HepG2 (cell line): Measurements from ENCODE around the gene ZNF683. TPM values are rescaled to one million over a fixed set of nuclear protein-coding genes. Genes with fewer than 3 reads are reported as not detected.

Source experiments
- ATAC-seq: fragments of 200-7000 bp; cut with Tn5 transposase; 3 replicates; pipeline ENCODE4 v1.9.1; 2020; ENCODE audit warnings: mild to moderate bottlenecking, moderate library complexity
- BruUV-seq: library from RNA; stranded (reverse); fragments of 400-500 nt; replicated peaks from 2 replicates; lab custom pipeline; 2021; lab: Mats Ljungman, UMichigan
- CTCF ChIA-PET: fragments of 300-600 bp; formaldehyde crosslinking; extraction: SDS; loops from one replicate; lab custom pipeline; 2021; ENCODE audit warnings: low total read pairs, inconsistent platforms, low intra/inter-chr PET ratio; lab: Yijun Ruan, JAX
- POLR2A ChIA-PET: fragments of 350-600 bp; sonication (Branson Sonifier 250); formaldehyde crosslinking; loops from one replicate; lab custom pipeline; 2020; ENCODE audit warnings: antibody characterized with exemption, inconsistent platforms; lab: Yijun Ruan, JAX
- DNase-seq: peaks from one replicate; pipeline ENCODE4 v3.0.0-alpha.2; 2015; ENCODE audit warnings: low spot score
- FAIRE-seq: peaks from 3 replicates; lab custom pipeline; 2011; peaks lifted over from hg19 to GRCh38; lab: Jason Lieb, UNC
- H2AFZ ChIP-seq: one replicate; pipeline ENCODE4 v1.6.1; 2011; ENCODE audit warnings: low read length, inconsistent platforms
- H3K27ac ChIP-seq: fragments of 300-600 bp; 3 replicates; pipeline ENCODE4 v1.8.0; 2011; ENCODE audit warnings: mixed run types, mild to moderate bottlenecking, mixed read lengths, low read length, inconsistent platforms; ENCODE audit not compliant: insufficient read depth; ENCODE audit errors: extremely low read length
- H3K27me3 ChIP-seq, 2 experiments: fragments of 200-600 bp in 1 of 2; 2 replicates in 1 of 2; 3 replicates in 1 of 2; pipeline versions ENCODE4 v1.6.0 to v1.8.0; 2011; ENCODE audit warnings: low read length in 2 of 2, mild to moderate bottlenecking in 2 of 2, moderate library complexity in 2 of 2, inconsistent platforms in 1 of 2; ENCODE audit not compliant: insufficient read depth in 2 of 2, control insufficient read depth in 1 of 2
- H3K36me3 ChIP-seq, 2 experiments: fragments of 200-600 bp in 1 of 2; replicated peaks in 1 of 2; 2 replicates in 1 of 2; 3 replicates in 1 of 2; pipeline versions ENCODE4 v1.5.1 to v1.8.0; 2011; ENCODE audit warnings: low read length in 2 of 2, inconsistent platforms in 1 of 2; ENCODE audit not compliant: insufficient read depth in 2 of 2, control insufficient read depth in 1 of 2
- H3K4me1 ChIP-seq: 2 replicates; pipeline ENCODE4 v1.5.1; 2012; ENCODE audit warnings: low read length, inconsistent platforms; ENCODE audit not compliant: insufficient read depth
- H3K4me2 ChIP-seq: 2 replicates; pipeline ENCODE4 v1.6.0; 2011; ENCODE audit warnings: low read depth, low read length, inconsistent platforms
- H3K4me3 ChIP-seq, 3 experiments: fragments of 200-600 bp in 1 of 3; sonication (generic), shearing (Covaris generic) in 1 of 3; replicated peaks in 1 of 3; 2 replicates each; pipeline ENCODE4 v1.5.1; 2011 to 2016; ENCODE audit warnings: low read length in 3 of 3, inconsistent platforms in 2 of 3, low read depth in 2 of 3, mild to moderate bottlenecking in 2 of 3, control low read depth in 1 of 3, mixed read lengths in 1 of 3; ENCODE audit not compliant: insufficient read depth in 1 of 3
- H3K79me2 ChIP-seq: one replicate; pipeline ENCODE4 v1.6.1; 2011; ENCODE audit warnings: low read length, inconsistent platforms; ENCODE audit not compliant: insufficient read depth
- H3K9ac ChIP-seq: 2 replicates; pipeline ENCODE4 v1.6.0; 2011; ENCODE audit warnings: mild to moderate bottlenecking, low read depth, low read length, inconsistent platforms; ENCODE audit not compliant: insufficient read depth
- H3K9me3 ChIP-seq: 2 replicates; pipeline ENCODE4 v1.5.1; 2012; ENCODE audit warnings: mild to moderate bottlenecking, low read length
- H4K20me1 ChIP-seq: 2 replicates; pipeline ENCODE4 v1.6.0; 2011; ENCODE audit warnings: inconsistent platforms, mild to moderate bottlenecking, low read length, moderate library complexity; ENCODE audit not compliant: insufficient read depth
- FOSL1 ChIP-seq: sonication (generic); formaldehyde crosslinking; IDR thresholded peaks from 2 replicates; pipeline ENCODE4 v1.9.0; 2021; ENCODE audit warnings: missing genetic modification reagents, borderline replicate concordance
- NONO ChIP-seq, 2 experiments: fragments of 450-650 bp in 1 of 2; sonication (generic) in 1 of 2; formaldehyde crosslinking in 1 of 2; IDR thresholded peaks in 1 of 2; conservative IDR thresholded peaks in 1 of 2; 2 replicates each; pipeline versions ENCODE4 v1.6.1 to v1.8.0; 2017 to 2022; ENCODE audit warnings: mild to moderate bottlenecking in 1 of 2, missing genetic modification reagents in 1 of 2, moderate library complexity in 1 of 2
- RXRB ChIP-seq: IDR thresholded peaks from 2 replicates; pipeline ENCODE4 v1.6.1; 2016; ENCODE audit warnings: borderline replicate concordance, missing genetic modification reagents, missing compliant biosample characterization
- SRY ChIP-seq: sonication (generic); formaldehyde crosslinking; IDR thresholded peaks from 2 replicates; pipeline ENCODE4 v1.8.0; 2022; ENCODE audit warnings: mild to moderate bottlenecking, missing genetic modification reagents
- ZBTB38 ChIP-seq: sonication (generic); formaldehyde crosslinking; IDR thresholded peaks from 2 replicates; pipeline ENCODE4 v1.5.1; 2020; ENCODE audit warnings: mild to moderate bottlenecking, missing genetic modification reagents
- ZNF407 ChIP-seq: sonication (generic); formaldehyde crosslinking; IDR thresholded peaks from one replicate; pipeline ENCODE4 v1.5.1; 2020; ENCODE audit warnings: mild to moderate bottlenecking, missing genetic modification reagents; ENCODE audit errors: not compliant biosample characterization
- WGBS: methylation state at CpG from one replicate; pipeline ENCODE4 v1.1.6; 2017; ENCODE audit warnings: low lambda C conversion rate; 5-methylcytosine and 5-hydroxymethylcytosine counted together
- in situ Hi-C: cut with HindIII; loops from 2 replicates; pipeline ENCODE4 v1.10.0; 2017; ENCODE audit warnings: low pct_unique_long_range_greater_than_20kb; ENCODE audit not compliant: extremely low pct_ligation_motif_present
- intact Hi-C: fragments of 100-400 bp; cut with micrococcal nuclease; formaldehyde crosslinking; loops from one replicate; pipeline ENCODE4 v1.10.0; 2022; ENCODE audit not compliant: unreplicated experiment
- polyA plus RNA-seq, 8 experiments: library from polyadenylated mRNA; depleted of rRNA in 3 of 8; stranded (reverse) in 7 of 8; unstranded in 1 of 8; fragments of >200 nt; fragmentation: Illumina TruSeq in 4 of 8; extraction: Trizol in 4 of 8; gene quantifications; 2 replicates each; pipeline versions ENCODE4 v1.2.1 to v1.2.3, GENCODE V29; 2011 to 2016; ENCODE audit warnings: low read depth in 4 of 8, missing spikeins in 1 of 8, mixed read lengths in 1 of 8; ENCODE audit not compliant: insufficient read depth in 1 of 8
- total RNA-seq, 5 experiments: library from RNA; depleted of rRNA; stranded (reverse); fragments of >200 nt; fragmentation: Illumina TruSeq; extraction: Trizol; gene quantifications; 2 replicates each; pipeline ENCODE4 v1.2.3, GENCODE V29; 2016; ENCODE audit warnings: low read depth in 1 of 5

ZNF683 gene
- total and polyA plus RNA-seq, 2 of the 13 experiments (the other 11 are each of a cell fraction or from before 2014, with no cell fraction given), result not detected

GRCh38 chr1:26359981-26360806 is 12.4 kb downstream of the ZNF683 start:
- Histone ChIP-seq H3K79me2 (no peaks in the 10 kb centered on the region), H3K4me3 (no peak overlapping the region), H3K4me2 (no peak overlapping the region), H3K4me1 (peaks cover 88% of the 10 kb centered on the region), H3K9ac (no peak overlapping the region), H3K36me3 (no peaks in the 10 kb centered on the region), H3K27me3 (no peaks in the 10 kb centered on the region), H4K20me1 (no peaks in the 10 kb centered on the region), H3K27ac (no peak overlapping the region), H2AFZ (no peak overlapping the region), H3K9me3 (no peaks in the 10 kb centered on the region)
- 96% methylated on average over 65 of the region's 67 CpGs for WGBS
- in situ Hi-C loops (loop anchor here (5.0 kb wide), 2 partner anchors 38 to 73 kb away; no protein-coding TSS in a partner anchor), intact Hi-C loops (loop anchor here (1.0 kb wide), 1 partner anchor 9 kb away; no protein-coding TSS in a partner anchor)
- ChIA-PET POLR2A (interaction anchor here (2.1 to 3.0 kb wide), 2 partner anchors 11 to 80 kb away, joined by 13 to 65 read pairs; partner anchors contain the start of gene SH3BGRL3), CTCF (no interaction called here)
- no TSS peak for BruUV-seq
- no peak for FAIRE-seq
- DNase-seq, result no peak
- ATAC-seq, result no peak
- TF ChIP-seq ZBTB38 (CRISPR knock-in tag), result 0 out of 2 replicates have a peak, but pooled peaks have one; percentile 16
- no peak for TF ChIP-seq RXRB (CRISPR knock-in tag)
- TF ChIP-seq FOSL1 (CRISPR knock-in tag), result no peak
- no peak for TF ChIP-seq SRY (CRISPR knock-in tag)
- no peak for TF ChIP-seq ZNF407 (CRISPR knock-in tag)
- TF ChIP-seq NONO (IDR thresholded peaks at IDR 0.05), result no peak
- no peak for TF ChIP-seq NONO (CRISPR knock-in tag; conservative IDR thresholded peaks at IDR 0.05)
